HepG2 (cell line): ENCODE measurements around the gene FITM1. TPM values are rescaled to one million over a fixed set of nuclear protein-coding genes. Genes with fewer than 3 reads are reported as not detected.

ENCODE experiments used
- AHDC1 ChIP-seq: sonication (generic); formaldehyde crosslinking; IDR thresholded peaks from 2 replicates; pipeline ENCODE4 v1.5.1; 2020; ENCODE audit warnings: mild to moderate bottlenecking, missing genetic modification reagents, borderline replicate concordance
- DMAP1 ChIP-seq: IDR thresholded peaks from 2 replicates; pipeline ENCODE4 v1.6.1; 2016
- DNMT3B ChIP-seq: conservative IDR thresholded peaks from 2 replicates; pipeline ENCODE4 v1.6.1; 2016; ENCODE audit warnings: missing biosample characterization, control low read depth
- E2F2 ChIP-seq: sonication (generic); formaldehyde crosslinking; IDR thresholded peaks from 2 replicates; pipeline ENCODE4 v1.4.0; 2020; ENCODE audit warnings: missing genetic modification reagents, borderline replicate concordance
- EP300 ChIP-seq, 3 experiments: sonication (generic) in 1 of 3; formaldehyde crosslinking in 1 of 3; IDR thresholded peaks; 2 replicates each; pipeline versions ENCODE4 v1.5.1 to v1.6.1; 2011 to 2020; ENCODE audit warnings: low read depth in 2 of 3, low read length in 2 of 3, borderline replicate concordance in 1 of 3, improper control_type of control experiment in 1 of 3, mild to moderate bottlenecking in 1 of 3, missing genetic modification reagents in 1 of 3, moderate library complexity in 1 of 3
- IRF9 ChIP-seq: sonication (generic); formaldehyde crosslinking; IDR thresholded peaks from 2 replicates; pipeline ENCODE4 v1.8.0; 2022; ENCODE audit warnings: missing genetic modification reagents, mild to moderate bottlenecking, borderline replicate concordance
- KAT8 ChIP-seq: IDR thresholded peaks from 2 replicates; pipeline ENCODE4 v1.6.1; 2016; ENCODE audit warnings: missing genetic modification reagents, missing compliant biosample characterization
- MAF1 ChIP-seq: sonication (generic); formaldehyde crosslinking; IDR thresholded peaks from 2 replicates; pipeline ENCODE4 v1.5.0; 2020; ENCODE audit warnings: missing genetic modification reagents, borderline replicate concordance
- MAFF ChIP-seq: IDR thresholded peaks from 2 replicates; pipeline ENCODE4 v1.6.1; 2011; ENCODE audit warnings: low read depth, low read length, improper control_type of control experiment
- PCBP2 ChIP-seq: fragments of 200-400 bp; formaldehyde crosslinking; optimal IDR thresholded peaks from 2 replicates; pipeline ENCODE3; 2018; ENCODE audit warnings: low read length, low read depth; ENCODE audit not compliant: poor library complexity, severe bottlenecking
- PHF5A ChIP-seq: IDR thresholded peaks from one replicate; pipeline ENCODE4 v1.6.1; 2018; ENCODE audit warnings: low read depth, missing genetic modification reagents; ENCODE audit not compliant: unreplicated experiment
- RARG ChIP-seq: sonication (generic); formaldehyde crosslinking; IDR thresholded peaks from 2 replicates; pipeline ENCODE4 v1.4.0; 2020; ENCODE audit warnings: low read depth, mild to moderate bottlenecking, missing genetic modification reagents
- ZNF570 ChIP-seq: sonication (generic); formaldehyde crosslinking; IDR thresholded peaks from 2 replicates; pipeline ENCODE4 v1.4.0; 2020; ENCODE audit warnings: mild to moderate bottlenecking, missing genetic modification reagents, borderline replicate concordance
- ZNF577 ChIP-seq: sonication (generic); formaldehyde crosslinking; IDR thresholded peaks from 2 replicates; pipeline ENCODE4 v1.4.0; 2020; ENCODE audit warnings: mild to moderate bottlenecking, low read depth, missing genetic modification reagents, borderline replicate concordance
- ZNF652 ChIP-seq: IDR thresholded peaks from 2 replicates; pipeline ENCODE4 v1.6.1; 2016; ENCODE audit warnings: low read depth, borderline replicate concordance
- ZNF674 ChIP-seq: sonication (generic); formaldehyde crosslinking; IDR thresholded peaks from 2 replicates; pipeline ENCODE4 v1.5.0; 2020; ENCODE audit warnings: low read depth, mild to moderate bottlenecking, missing genetic modification reagents
- ZNF720 ChIP-seq: sonication (generic); formaldehyde crosslinking; IDR thresholded peaks from 2 replicates; pipeline ENCODE4 v1.4.0; 2020; ENCODE audit warnings: missing genetic modification reagents
- ZNF777 ChIP-seq: sonication (generic); formaldehyde crosslinking; IDR thresholded peaks from 2 replicates; pipeline ENCODE4 v1.4.0; 2020; ENCODE audit warnings: missing genetic modification reagents
- ZNF790 ChIP-seq: sonication (generic); formaldehyde crosslinking; IDR thresholded peaks from 2 replicates; pipeline ENCODE4 v1.8.0; 2022; ENCODE audit warnings: missing genetic modification reagents, mild to moderate bottlenecking, borderline replicate concordance
- ZSCAN25 ChIP-seq: sonication (generic); formaldehyde crosslinking; IDR thresholded peaks from 2 replicates; pipeline ENCODE4 v1.8.0; 2022; ENCODE audit warnings: mild to moderate bottlenecking, missing genetic modification reagents
- polyA plus RNA-seq, 8 experiments: library from polyadenylated mRNA; depleted of rRNA in 3 of 8; stranded (reverse) in 7 of 8; unstranded in 1 of 8; fragments of >200 nt; fragmentation: Illumina TruSeq in 4 of 8; extraction: Trizol in 4 of 8; gene quantifications; 2 replicates each; pipeline versions ENCODE4 v1.2.1 to v1.2.3, GENCODE V29; 2011 to 2016; ENCODE audit warnings: low read depth in 4 of 8, missing spikeins in 1 of 8, mixed read lengths in 1 of 8; ENCODE audit not compliant: insufficient read depth in 1 of 8
- total RNA-seq, 5 experiments: library from RNA; depleted of rRNA; stranded (reverse); fragments of >200 nt; fragmentation: Illumina TruSeq; extraction: Trizol; gene quantifications; 2 replicates each; pipeline ENCODE4 v1.2.3, GENCODE V29; 2016; ENCODE audit warnings: low read depth in 1 of 5

The FITM1 gene
- total and polyA plus RNA-seq, 2 of the 13 experiments (the other 11 are each of a cell fraction or from before 2014, with no cell fraction given) = 2.7 to 5.8 TPM

- TF ChIP-seq AHDC1 (CRISPR knock-in tag) (no peak), ZNF674 (CRISPR knock-in tag) (no peak), ZNF570 (CRISPR knock-in tag) (no peak; the same call in 1 of the 2 replicates), RARG (CRISPR knock-in tag) (no peak), MAFF (no peak), KAT8 (CRISPR knock-in tag) (peak; percentile 67), IRF9 (CRISPR knock-in tag) (no peak), E2F2 (peak; percentile 66; the same call in 1 of the 2 replicates), ZSCAN25 (CRISPR knock-in tag) (peak; percentile 26; the same call in 1 of the 2 replicates), DMAP1 (CRISPR knock-in tag) (peak; percentile 78; the same call in 1 of the 2 replicates), MAF1 (CRISPR knock-in tag) (no peak; the same call in 1 of the 2 replicates), ZNF652 (CRISPR knock-in tag) (no peak), PHF5A (CRISPR knock-in tag) (no peak), DNMT3B (CRISPR knock-in tag) (no peak), EP300 (IDR thresholded peaks at IDR 0.05; ENCODE audit: low read depth in 2 of 2, low read length in 2 of 2) (no peak), EP300 (CRISPR knock-in tag; IDR thresholded peaks at IDR 0.05; ENCODE audit: borderline replicate concordance) (0 out of 2 replicates have a peak, but pooled peaks have one; percentile 32), ZNF777 (CRISPR knock-in tag) (peak; percentile 94), ZNF577 (CRISPR knock-in tag) (no peak), ZNF720 (no peak), ZNF790 (CRISPR knock-in tag) (peak; percentile 35; the same call in 1 of the 2 replicates), PCBP2 (no peak)
Observed at GRCh38 chr14:24080888-24081738, 49.3 kb upstream of the FITM1 start (continued).
